Fibroblast of mammary gland (primary cell): ENCODE data around the gene MSI2.

ENCODE experiments used
- DNase-seq: peaks from one replicate; pipeline ENCODE4 v3.0.0-alpha.2; 2010; ENCODE audit warnings: low read depth
- H3K4me3 ChIP-seq: 2 replicates; pipeline ENCODE4 v1.5.1; 2011; ENCODE audit warnings: low read depth, mild to moderate bottlenecking, low read length, moderate library complexity; ENCODE audit not compliant: control insufficient read depth
- CTCF ChIP-seq: conservative IDR thresholded peaks from 2 replicates; pipeline ENCODE4 v1.5.1; 2011; ENCODE audit warnings: low read depth, low read length, inconsistent platforms; ENCODE audit not compliant: control insufficient read depth, insufficient read depth

MSI2 gene

GRCh38 chr17:57522042-57523005 lies 266.0 kb downstream of the MSI2 start:
- no peak for DNase-seq
- TF ChIP-seq CTCF = no peak

DNA sequence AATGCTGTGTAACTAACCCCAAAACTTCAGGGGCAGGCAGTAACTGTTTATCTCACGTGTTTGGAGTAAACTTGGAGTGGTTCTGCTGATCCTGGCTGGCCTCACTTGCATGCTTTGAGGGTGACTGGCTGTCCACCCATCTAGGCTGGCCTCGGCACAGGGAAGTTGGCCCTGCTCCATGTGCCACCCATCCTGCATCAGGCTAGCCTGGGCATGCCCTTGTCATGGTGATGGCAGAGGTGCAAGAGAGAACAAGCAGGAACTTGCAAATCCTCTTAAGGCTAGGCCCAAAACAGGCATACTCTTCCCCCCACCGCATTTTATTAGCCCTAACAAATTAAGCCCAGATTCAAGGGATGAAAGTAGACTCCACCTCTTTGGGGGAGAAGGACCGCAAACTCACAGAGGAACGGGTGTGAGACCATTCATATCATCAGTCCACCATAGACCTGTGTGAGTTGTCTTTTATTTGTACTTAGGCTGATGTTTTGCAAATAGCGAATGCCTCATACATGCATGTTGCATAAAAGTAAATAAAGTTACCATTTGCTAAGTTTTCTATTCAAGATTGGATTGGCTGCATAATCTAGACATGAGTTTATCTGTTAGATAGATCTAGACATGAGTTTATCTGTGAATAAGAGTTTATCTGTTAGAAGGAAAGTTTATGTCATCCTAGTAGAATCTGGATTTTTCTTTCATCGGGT lies 267.8 kb downstream of the MSI2 start:
- no peak for TF ChIP-seq CTCF
- peak; percentile 31 for DNase-seq
- H3K4me3 ChIP-seq = no peak overlapping the region

More at GRCh38 chr17:57522042-57523005, 266.0 kb downstream of the MSI2 start:
- no peak overlapping the region for H3K4me3 ChIP-seq

DNA sequence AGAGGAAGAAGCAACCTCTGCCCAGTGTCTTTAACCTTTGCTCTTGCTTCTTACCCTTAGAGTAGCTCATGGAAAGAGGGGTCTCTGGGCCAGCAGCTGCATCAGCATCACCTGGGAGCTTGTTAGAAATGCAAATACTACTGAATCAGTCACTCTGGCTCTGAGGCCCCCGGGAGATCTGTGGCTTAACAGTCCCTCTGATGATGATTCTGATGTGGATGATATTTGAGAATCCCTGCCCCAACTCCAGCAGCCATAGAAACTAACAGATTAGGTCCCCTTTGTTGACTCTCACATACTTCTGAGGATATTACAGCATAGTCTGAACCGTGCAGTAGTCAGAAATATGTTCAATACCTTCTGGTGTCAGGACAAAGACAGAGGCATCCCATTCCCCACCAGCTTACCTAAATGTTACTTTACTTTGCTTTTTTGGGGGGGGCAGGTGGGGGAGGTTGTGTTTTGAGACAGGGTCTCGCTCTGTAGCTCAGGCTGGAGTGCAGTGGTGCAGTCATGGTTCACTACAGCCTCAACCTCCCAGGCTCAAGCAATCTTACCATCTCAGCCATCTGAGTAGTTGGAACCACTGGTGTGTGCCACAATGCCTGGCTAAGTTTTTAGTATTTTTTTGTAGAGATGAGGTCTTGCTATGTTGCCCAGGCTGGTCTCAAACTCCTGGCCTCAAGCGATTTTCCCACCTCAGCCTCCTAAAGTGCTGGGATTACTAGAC lies 268.7 kb downstream of the MSI2 start:
- DNase-seq = no peak
- TF ChIP-seq CTCF = no peak
- H3K4me3 ChIP-seq = no peak overlapping the region

GRCh38 chr17:57527221-57528057 lies 271.1 kb downstream of the MSI2 start:
- no peak overlapping the region for H3K4me3 ChIP-seq
- DNase-seq = no peak
- TF ChIP-seq CTCF = no peak

DNA sequence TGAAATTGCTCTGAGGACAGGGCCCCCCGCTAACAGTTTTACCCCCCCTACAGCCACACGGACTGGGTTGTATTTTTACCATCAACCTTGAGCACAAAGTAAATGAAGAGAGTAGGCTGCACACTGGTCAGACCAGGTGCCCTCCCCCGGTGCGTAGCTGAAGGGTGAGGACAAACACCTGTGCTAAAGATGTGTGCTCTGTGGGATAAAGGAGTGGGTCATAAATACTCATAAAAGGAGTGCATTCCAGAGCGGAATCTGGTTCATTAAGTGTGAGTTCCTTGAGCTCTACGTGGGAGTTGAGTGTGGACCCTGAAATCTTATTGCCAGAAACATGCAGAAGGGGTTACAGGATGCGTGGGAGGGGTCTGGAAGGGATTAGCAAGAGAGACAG lies 271.7 kb downstream of the MSI2 start:
- DNase-seq = no peak
- H3K4me3 ChIP-seq = no peak overlapping the region
- no peak for TF ChIP-seq CTCF

DNA sequence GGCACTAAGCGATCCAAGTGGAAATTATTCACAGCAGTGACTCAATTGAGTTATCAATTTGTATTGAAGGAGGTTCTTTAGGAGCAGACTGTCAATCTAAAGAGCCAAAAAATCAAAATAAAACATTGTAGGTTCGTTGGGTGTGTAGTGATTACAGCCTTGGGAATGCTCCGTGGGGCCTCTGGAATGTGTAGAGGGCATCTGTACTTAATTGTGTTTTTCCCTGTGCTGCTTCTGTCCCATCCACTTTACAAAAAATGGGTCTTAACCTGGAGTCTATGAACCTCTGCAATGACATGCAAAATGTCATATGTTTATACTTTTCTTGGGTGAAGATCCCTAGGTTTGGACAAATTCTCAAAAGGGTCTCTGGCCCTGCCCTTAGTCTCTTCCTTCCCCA lies 273.7 kb downstream of the MSI2 start:
- no peak for DNase-seq
- no peak for TF ChIP-seq CTCF
- H3K4me3 ChIP-seq = no peak overlapping the region
